ENCODE results near the gene SULT1A1. TPM values are rescaled to one million over a fixed set of nuclear protein-coding genes. Genes with fewer than 3 reads are reported as not detected.

The SULT1A1 gene
- total RNA-seq, 2 experiments from 2014 or later: 41.0 to 61.2 TPM

GRCh38 chr16:28587386-28587785, 22.5 kb downstream of the SULT1A1 start:
- no peak overlapping the region for H3K27ac ChIP-seq (ENCODE audit: low read depth, low read length, poor library complexity, severe bottlenecking)

GRCh38 chr16:28586466-28586865, 23.4 kb downstream of the SULT1A1 start:
- no peaks in the 10 kb centered on the region for H3K4me1 ChIP-seq (ENCODE audit: insufficient read depth, low read length, poor library complexity, severe bottlenecking)
- no peaks in the 10 kb centered on the region for H3K9me2 ChIP-seq (ENCODE audit: insufficient read depth, low read length)
- intact Hi-C loops (cut with micrococcal nuclease; ENCODE audit: unreplicated experiment): no loop called here
- ChIA-PET CTCF (ENCODE audit: unreplicated experiment) (no interaction called here), POLR2A (interaction anchor here (0.7 kb wide), 1 partner anchor 1098 kb away, joined by 3 read pairs; no protein-coding TSS in a partner anchor)
- DNase-seq (ENCODE audit: low spot score): no peak
- no peaks in the 10 kb centered on the region for H3K9me3 ChIP-seq (ENCODE audit: low read length)
- no peak for TF ChIP-seq EZH2phosphoT487 (IDR thresholded peaks at IDR 0.05; ENCODE audit: borderline replicate concordance, low read depth, low read length)
- TF ChIP-seq CTCF (conservative IDR thresholded peaks at IDR 0.05; ENCODE audit: low read length): no peak
- no TSS peak for BruUV-seq (replicated peaks)
- H3K36me3 ChIP-seq (ENCODE audit: insufficient read depth, low read length): peaks cover 81% of the 10 kb centered on the region
- no peak overlapping the region for H2AFZ ChIP-seq (ENCODE audit: low read length)
- no peaks in the 10 kb centered on the region for H4K20me1 ChIP-seq (ENCODE audit: insufficient read depth, low read length)
- H3K27ac ChIP-seq (ENCODE audit: low read depth, low read length, poor library complexity, severe bottlenecking): no peak overlapping the region
- H3K4me3 ChIP-seq (ENCODE audit: low read depth, low read length, poor library complexity, severe bottlenecking): no peak overlapping the region
- H3K79me2 ChIP-seq (ENCODE audit: insufficient read depth, low read depth, low read length): no peaks in the 10 kb centered on the region
- no peak overlapping the region for H3K4me2 ChIP-seq (ENCODE audit: low read length)

More at GRCh38 chr16:28587386-28587785, 22.5 kb downstream of the SULT1A1 start:
- intact Hi-C loops (cut with micrococcal nuclease; ENCODE audit: unreplicated experiment): no loop called here
- Histone ChIP-seq H4K20me1 (ENCODE audit: insufficient read depth, low read length) (no peaks in the 10 kb centered on the region), H3K36me3 (ENCODE audit: insufficient read depth, low read length) (peaks cover 78% of the 10 kb centered on the region), H3K4me1 (ENCODE audit: insufficient read depth, low read length, poor library complexity, severe bottlenecking) (no peaks in the 10 kb centered on the region), H3K4me3 (ENCODE audit: low read depth, low read length, poor library complexity, severe bottlenecking) (no peak overlapping the region), H3K9me3 (ENCODE audit: low read length) (no peaks in the 10 kb centered on the region), H2AFZ (ENCODE audit: low read length) (no peak overlapping the region), H3K4me2 (ENCODE audit: low read length) (no peak overlapping the region), H3K79me2 (ENCODE audit: insufficient read depth, low read depth, low read length) (no peaks in the 10 kb centered on the region), H3K9me2 (ENCODE audit: insufficient read depth, low read length) (no peaks in the 10 kb centered on the region)
- ChIA-PET POLR2A (no interaction called here), CTCF (ENCODE audit: unreplicated experiment) (no interaction called here)
- TF ChIP-seq EZH2phosphoT487 (IDR thresholded peaks at IDR 0.05; ENCODE audit: borderline replicate concordance, low read depth, low read length) (no peak), CTCF (conservative IDR thresholded peaks at IDR 0.05; ENCODE audit: low read length) (no peak)
- no TSS peak for BruUV-seq (replicated peaks)
- no peak for DNase-seq (ENCODE audit: low spot score)

DNA sequence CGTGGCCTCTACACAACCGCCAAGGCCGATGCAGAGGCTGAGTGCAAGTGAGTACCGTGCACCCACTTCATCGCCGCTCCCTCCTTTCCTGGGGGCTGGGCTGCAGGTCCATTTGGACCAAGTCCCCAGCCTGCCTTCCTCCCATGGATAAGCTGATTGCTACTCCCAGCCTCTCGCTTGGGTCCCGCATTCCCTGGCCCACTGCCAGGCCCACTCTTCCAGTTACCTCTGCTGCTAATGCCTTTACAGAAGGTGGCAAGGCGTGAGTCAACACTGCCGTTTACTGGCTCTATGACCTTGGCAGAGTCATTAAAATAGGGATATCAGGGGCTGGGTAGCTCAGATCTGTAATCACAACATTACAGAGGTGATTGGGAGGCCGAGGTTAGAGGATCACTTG, 24.2 kb downstream of the SULT1A1 start:
- Histone ChIP-seq H3K79me2 (ENCODE audit: insufficient read depth, low read depth, low read length) (no peaks in the 10 kb centered on the region), H3K4me3 (ENCODE audit: low read depth, low read length, poor library complexity, severe bottlenecking) (no peak overlapping the region), H3K4me2 (ENCODE audit: low read length) (no peak overlapping the region), H3K27ac (ENCODE audit: low read depth, low read length, poor library complexity, severe bottlenecking) (no peak overlapping the region), H3K4me1 (ENCODE audit: insufficient read depth, low read length, poor library complexity, severe bottlenecking) (no peaks in the 10 kb centered on the region), H3K9me2 (ENCODE audit: insufficient read depth, low read length) (no peaks in the 10 kb centered on the region), H3K36me3 (ENCODE audit: insufficient read depth, low read length) (peaks cover 80% of the 10 kb centered on the region), H2AFZ (ENCODE audit: low read length) (no peak overlapping the region), H4K20me1 (ENCODE audit: insufficient read depth, low read length) (no peaks in the 10 kb centered on the region), H3K9me3 (ENCODE audit: low read length) (no peaks in the 10 kb centered on the region)
- POLR2A ChIA-PET: no interaction called here
- CTCF ChIA-PET (ENCODE audit: unreplicated experiment): no interaction called here
- BruUV-seq (replicated peaks): no TSS peak
- intact Hi-C loops (cut with micrococcal nuclease; ENCODE audit: unreplicated experiment): no loop called here
- TF ChIP-seq EZH2phosphoT487 (IDR thresholded peaks at IDR 0.05; ENCODE audit: borderline replicate concordance, low read depth, low read length) (no peak), CTCF (conservative IDR thresholded peaks at IDR 0.05; ENCODE audit: low read length) (no peak)
- no peak for DNase-seq (ENCODE audit: low spot score)
